ENCODE results near the gene RUNX2. TPM values are rescaled to one million over a fixed set of nuclear protein-coding genes. Genes with fewer than 3 reads are reported as not detected.

The RUNX2 gene
- total and polyA plus RNA-seq, 2 of the 8 experiments (the other 6 are each of a cell fraction or from before 2014, with no cell fraction given) = 0.26 to 1.2 TPM

DNA sequence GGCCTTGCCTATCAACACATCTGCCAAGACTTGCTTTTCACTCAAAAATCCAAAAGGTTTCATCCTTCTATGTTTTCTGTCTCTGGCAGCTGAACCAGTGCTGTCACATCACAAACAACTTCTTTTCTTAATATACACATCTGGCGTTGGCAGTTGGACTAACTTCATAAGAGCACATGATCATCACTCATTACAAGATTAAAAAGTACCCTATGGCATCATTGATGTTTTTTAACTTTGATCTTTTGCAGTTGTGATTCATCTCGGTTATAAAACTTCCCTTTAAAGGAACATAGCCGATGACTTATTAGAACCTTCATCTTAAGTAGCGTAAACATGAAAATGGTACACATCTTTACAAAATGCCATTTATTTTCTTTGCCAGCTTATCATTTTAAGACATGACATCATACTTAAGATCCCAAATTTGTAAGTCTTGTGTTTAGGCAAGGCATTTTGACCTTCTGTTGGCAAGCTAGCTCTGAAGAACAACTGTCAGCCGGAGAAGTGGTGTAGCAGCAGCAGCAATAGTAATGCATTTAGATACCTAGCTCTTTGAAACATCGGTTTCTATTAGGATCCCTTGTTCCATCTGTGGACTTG lies 113.8 kb downstream of the RUNX2 start:
- TF ChIP-seq TCF12 (IDR thresholded peaks at IDR 0.05; ENCODE audit: low read depth, low read length) = no peak
- TF ChIP-seq EP300 (IDR thresholded peaks at IDR 0.05; ENCODE audit: borderline replicate concordance in 1 of 2, low read depth in 2 of 2, low read length in 2 of 2) = no peak
- TF ChIP-seq CEBPB (IDR thresholded peaks at IDR 0.05; ENCODE audit: low read depth, low read length) = no peak
- TF ChIP-seq, protein P1, sequence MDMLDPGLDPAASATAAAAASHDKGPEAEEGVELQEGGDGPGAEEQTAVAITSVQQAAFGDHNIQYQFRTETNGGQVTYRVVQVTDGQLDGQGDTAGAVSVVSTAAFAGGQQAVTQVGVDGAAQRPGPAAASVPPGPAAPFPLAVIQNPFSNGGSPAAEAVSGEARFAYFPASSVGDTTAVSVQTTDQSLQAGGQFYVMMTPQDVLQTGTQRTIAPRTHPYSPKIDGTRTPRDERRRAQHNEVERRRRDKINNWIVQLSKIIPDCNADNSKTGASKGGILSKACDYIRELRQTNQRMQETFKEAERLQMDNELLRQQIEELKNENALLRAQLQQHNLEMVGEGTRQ (IDR thresholded peaks at IDR 0.05; ENCODE audit: low read length) = no peak
- no peak for TF ChIP-seq RAD21 (IDR thresholded peaks at IDR 0.05 in 1 of 2, conservative IDR thresholded peaks at IDR 0.05 in 1 of 2; ENCODE audit: low read depth in 2 of 2, low read length in 2 of 2)
- Histone ChIP-seq H4K8ac (ENCODE audit: extremely low read depth, insufficient read depth, low read length) (no peak overlapping the region), H3K56ac (replicated peaks; ENCODE audit: insufficient read length, low read depth, low read length) (no peak overlapping the region), H3K4ac (replicated peaks; ENCODE audit: insufficient read length, low read depth, low read length) (no peak overlapping the region), H2BK15ac (ENCODE audit: low read length) (no peak overlapping the region), H3K14ac (ENCODE audit: insufficient read length) (no peak overlapping the region), H2BK120ac (replicated peaks; ENCODE audit: low read depth, low read length) (no peak overlapping the region), H3K36me3 (ENCODE audit: control insufficient read depth in 2 of 4, insufficient read depth in 4 of 4, low read length in 3 of 4) (no peaks in the 10 kb centered on the region), H3K23me2 (ENCODE audit: low read depth, low read length) (no peaks in the 10 kb centered on the region), H3K79me2 (ENCODE audit: control insufficient read depth in 1 of 2, insufficient read depth in 2 of 2, low read length in 2 of 2) (no peaks in the 10 kb centered on the region), H3K79me1 (ENCODE audit: low read depth, low read length) (no peaks in the 10 kb centered on the region), H4K5ac (ENCODE audit: insufficient read length, low read depth, low read length) (no peak overlapping the region), H3K27me3 (replicated peaks in 1 of 4; ENCODE audit: control insufficient read depth in 3 of 4, extremely low read depth in 1 of 4, insufficient read depth in 3 of 4, low read length in 3 of 4) (no peaks in the 10 kb centered on the region), H4K91ac (replicated peaks; ENCODE audit: insufficient read length, low read length) (no peak overlapping the region), H3K23ac (ENCODE audit: insufficient read length) (no peak overlapping the region), H3K27ac (ENCODE audit: low read depth, low read length) (no peak overlapping the region), H4K20me1 (replicated peaks in 1 of 2; ENCODE audit: control insufficient read depth in 1 of 2, insufficient read depth in 2 of 2, low read length in 2 of 2) (no peaks in the 10 kb centered on the region), H3K4me3 (ENCODE audit: extremely low read depth in 1 of 4, insufficient read depth in 2 of 4, low read depth in 3 of 4, low read length in 4 of 4) (no peak overlapping the region), H2AFZ (ENCODE audit: low read length) (no peak overlapping the region), H3K4me2 (ENCODE audit: insufficient read depth in 1 of 2, low read depth in 2 of 2, low read length in 2 of 2) (no peak overlapping the region), H2BK5ac (ENCODE audit: low read depth, low read length) (no peak overlapping the region), H2BK20ac (ENCODE audit: low read length) (no peak overlapping the region), H2BK12ac (ENCODE audit: low read depth, low read length) (no peak overlapping the region), H2AK5ac (ENCODE audit: low read depth, low read length) (no peak overlapping the region), H3K9ac (replicated peaks in 1 of 4; ENCODE audit: extremely low read depth in 1 of 4, low read depth in 3 of 4, low read length in 3 of 4) (no peak overlapping the region), H3K4me1 (replicated peaks in 1 of 4; ENCODE audit: control insufficient read depth in 3 of 4, insufficient read depth in 4 of 4, low read length in 3 of 4) (peaks cover 3 to 10% (median 6%) of the 10 kb centered on the region in 4 experiments; a peak in 5 of 7 replicates), H3K9me3 (ENCODE audit: insufficient read depth in 2 of 2, low read depth in 1 of 2, low read length in 1 of 2) (no peaks in the 10 kb centered on the region), H3K18ac (ENCODE audit: extremely low read depth, low read length) (no peak overlapping the region)
- POLR2A ChIA-PET (ENCODE audit: partially characterized antibody) = no interaction called here
- CTCF ChIA-PET (ENCODE audit: partially characterized antibody) = interaction anchor here (0.5 kb wide), 1 partner anchor 406 kb away, joined by 3 read pairs; no protein-coding TSS in a partner anchor
- 93% methylated on average over 6 of the region's 6 CpGs; no CpG with 5 or more reads in 1 of the 2 experiments for WGBS, 2 experiments (ENCODE audit: extremely low coverage in 1 of 2, insufficient coverage in 1 of 2, insufficient read length in 1 of 2, insufficient replicate concordance in 2 of 2, low coverage in 1 of 2, low lambda C conversion rate in 2 of 2, missing lambda C conversion rate in 1 of 2)
- DNase-seq (ENCODE audit: low read depth in 1 of 2, low spot score in 2 of 2) (no peak), FAIRE-seq (no peak)

Measured in H1 (cell line).